ENCODE data around the gene WEE2.

The WEE2 gene

GRCh38 chr7:141776374-141776773 lies 68.2 kb downstream of the WEE2 start, which contains the start of gene TAS2R4:
TAS2R4 (plus strand) TSS chr7:141776674; CDS start chr7:141778489, 1,815 bp downstream.
- no peaks in the 10 kb centered on the region for H3K27me3 Mint-ChIP-seq
- H3K4me3 Mint-ChIP-seq, result no peak within 1 kb of the TSS
- no peaks in the 10 kb centered on the region for H3K9me3 Mint-ChIP-seq
- peaks cover 9% of the 10 kb centered on the region for H3K4me1 Mint-ChIP-seq
- peaks cover 29% of the 10 kb centered on the region for H3K36me3 Mint-ChIP-seq
- H3K27ac Mint-ChIP-seq, result no peak within 1 kb of the TSS
